Renal cortex interstitium (tissue), 3 donors: ENCODE measurements around the gene MSI1. TPM values are rescaled to one million over a fixed set of nuclear protein-coding genes. Genes with fewer than 3 reads are reported as not detected.

ENCODE experiments used
- polyA plus RNA-seq, 3 donors: library from polyadenylated mRNA; unstranded; fragments of 120-200 nt; gene quantifications; one replicate each; pipeline ENCODE4 v1.2.1, GENCODE V29; 2013; ENCODE audit not compliant: insufficient read length in 3 of 3

MSI1 gene
- polyA plus RNA-seq, 3 donors = 20.9 to 27.3 (median 24.3) TPM

Other genes starting within 250 kb of the MSI1 start
- 10 to 100 TPM; 49.4 to 63.4 (median 55.9) TPM for gene GCN1, start 174.4 kb downstream of the MSI1 start, polyA plus RNA-seq
- 1,000 to 10,000 TPM; 2,613 to 2,905 (median 2,670) TPM for gene RPLP0, start 168.1 kb downstream of the MSI1 start, polyA plus RNA-seq
- 10 to 100 TPM; 56.7 to 89.5 (median 69.5) TPM for gene PXN, start 103.4 kb downstream of the MSI1 start, polyA plus RNA-seq
- not detected for gene RNU4-2, start 77.3 kb downstream of the MSI1 start, polyA plus RNA-seq
- not detected for gene RNU4-1, start 75.9 kb downstream of the MSI1 start, polyA plus RNA-seq
- 1 to 10 TPM; 3.1 to 4.5 (median 3.6) TPM for gene SIRT4, start 66.8 kb downstream of the MSI1 start, polyA plus RNA-seq
- under 1 TPM; 0.50 to 0.91 (median 0.86) TPM for gene PLA2G1B, start 41.4 kb downstream of the MSI1 start, polyA plus RNA-seq
- gene COX6A1, start 68.9 kb upstream of the MSI1 start, polyA plus RNA-seq = 100 to 1,000 TPM; 293 to 337 (median 296) TPM
- 10 to 100 TPM; 35.0 to 47.6 (median 42.7) TPM for gene TRIAP1, start 77.2 kb upstream of the MSI1 start, polyA plus RNA-seq
- gene GATC, start 77.3 kb upstream of the MSI1 start, polyA plus RNA-seq = 10 to 100 TPM; 31.2 to 41.9 (median 38.5) TPM
- 100 to 1,000 TPM; 226 to 241 (median 238) TPM for gene SRSF9, start 100.6 kb upstream of the MSI1 start, polyA plus RNA-seq
- gene DYNLL1, start 126.9 kb upstream of the MSI1 start, polyA plus RNA-seq = 100 to 1,000 TPM; 405 to 558 (median 530) TPM
- 10 to 100 TPM; 62.1 to 63.6 (median 62.6) TPM for gene COQ5, start 160.0 kb upstream of the MSI1 start, polyA plus RNA-seq
- 100 to 1,000 TPM; 191 to 262 (median 196) TPM for gene RNF10, start 165.2 kb upstream of the MSI1 start, polyA plus RNA-seq
- 10 to 100 TPM; 48.0 to 58.1 (median 55.8) TPM for gene POP5, start 212.2 kb upstream of the MSI1 start, polyA plus RNA-seq